ENCODE measurements around the gene ZFP90. TPM values are rescaled to one million over a fixed set of nuclear protein-coding genes. Genes with fewer than 3 reads are reported as not detected.
"Not testable (repeated sequence)": the region's sequence is repeated elsewhere in the genome, so short reads cannot be mapped to it uniquely, and the experiment has no call there.

Gene ZFP90
- 10.9 and 12.1 TPM in 2 replicates for total RNA-seq (2014; rRNA removed; shearing (Covaris generic))

- peak; percentile 86 for DNase-seq (ENCODE audit: low read depth)
Observed at GRCh38 chr16:68538880-68539701, at the start of gene ZFP90. Gene ZFP90, plus strand, starts transcription at chr16:68539291. Its CDS starts 502 bp downstream, at chr16:68539793.

GRCh38 chr16:68490358-68490757 lies 48.7 kb upstream of the ZFP90 start:
- no peak for DNase-seq (ENCODE audit: low read depth)

GRCh38 chr16:68490829-68491575 lies 48.1 kb upstream of the ZFP90 start:
- peak; percentile 68 for DNase-seq (ENCODE audit: low read depth)

- no peak for DNase-seq (ENCODE audit: low read depth)
Observed at GRCh38 chr16:68491576-68491950, 47.5 kb upstream of the ZFP90 start.

GRCh38 chr16:68492151-68492542 lies 46.9 kb upstream of the ZFP90 start:
- no peak for DNase-seq (ENCODE audit: low read depth)

- DNase-seq (ENCODE audit: low read depth) = no peak
Observed at GRCh38 chr16:68492543-68493411, 46.3 kb upstream of the ZFP90 start.

GRCh38 chr16:68493412-68494070 lies 45.5 kb upstream of the ZFP90 start:
- no peak for DNase-seq (ENCODE audit: low read depth)

GRCh38 chr16:68494261-68494660 lies 44.8 kb upstream of the ZFP90 start:
- not testable (repeated sequence) for DNase-seq (ENCODE audit: low read depth)

GRCh38 chr16:68496689-68497088 lies 42.4 kb upstream of the ZFP90 start:
- DNase-seq (ENCODE audit: low read depth) = no peak

- no peak for DNase-seq (ENCODE audit: low read depth)
Observed at GRCh38 chr16:68499006-68499405, 40.1 kb upstream of the ZFP90 start.

GRCh38 chr16:68503334-68503733 lies 35.8 kb upstream of the ZFP90 start:
- DNase-seq (ENCODE audit: low read depth) = no peak

GRCh38 chr16:68504066-68504465 lies 35.0 kb upstream of the ZFP90 start:
- DNase-seq (ENCODE audit: low read depth) = no peak

- DNase-seq (ENCODE audit: low read depth) = no peak
Observed at GRCh38 chr16:68506331-68507053, 32.6 kb upstream of the ZFP90 start.

GRCh38 chr16:68508013-68508412 lies 31.1 kb upstream of the ZFP90 start:
- DNase-seq (ENCODE audit: low read depth) = no peak

GRCh38 chr16:68508641-68509240 lies 30.4 kb upstream of the ZFP90 start:
- no peak for DNase-seq (ENCODE audit: low read depth)

- DNase-seq (ENCODE audit: low read depth) = no peak
Observed at GRCh38 chr16:68509381-68509780, 29.7 kb upstream of the ZFP90 start.

GRCh38 chr16:68510775-68511174 lies 28.3 kb upstream of the ZFP90 start:
- DNase-seq (ENCODE audit: low read depth) = no peak

- no peak for DNase-seq (ENCODE audit: low read depth)
Observed at GRCh38 chr16:68512183-68512582, 26.9 kb upstream of the ZFP90 start.

GRCh38 chr16:68512742-68513141 lies 26.3 kb upstream of the ZFP90 start:
- no peak for DNase-seq (ENCODE audit: low read depth)

- DNase-seq (ENCODE audit: low read depth) = no peak
Observed at GRCh38 chr16:68514511-68514910, 24.6 kb upstream of the ZFP90 start.

All from Daoy (cell line).